ENCODE data around the gene ZPR1.

Gene ZPR1

DNA sequence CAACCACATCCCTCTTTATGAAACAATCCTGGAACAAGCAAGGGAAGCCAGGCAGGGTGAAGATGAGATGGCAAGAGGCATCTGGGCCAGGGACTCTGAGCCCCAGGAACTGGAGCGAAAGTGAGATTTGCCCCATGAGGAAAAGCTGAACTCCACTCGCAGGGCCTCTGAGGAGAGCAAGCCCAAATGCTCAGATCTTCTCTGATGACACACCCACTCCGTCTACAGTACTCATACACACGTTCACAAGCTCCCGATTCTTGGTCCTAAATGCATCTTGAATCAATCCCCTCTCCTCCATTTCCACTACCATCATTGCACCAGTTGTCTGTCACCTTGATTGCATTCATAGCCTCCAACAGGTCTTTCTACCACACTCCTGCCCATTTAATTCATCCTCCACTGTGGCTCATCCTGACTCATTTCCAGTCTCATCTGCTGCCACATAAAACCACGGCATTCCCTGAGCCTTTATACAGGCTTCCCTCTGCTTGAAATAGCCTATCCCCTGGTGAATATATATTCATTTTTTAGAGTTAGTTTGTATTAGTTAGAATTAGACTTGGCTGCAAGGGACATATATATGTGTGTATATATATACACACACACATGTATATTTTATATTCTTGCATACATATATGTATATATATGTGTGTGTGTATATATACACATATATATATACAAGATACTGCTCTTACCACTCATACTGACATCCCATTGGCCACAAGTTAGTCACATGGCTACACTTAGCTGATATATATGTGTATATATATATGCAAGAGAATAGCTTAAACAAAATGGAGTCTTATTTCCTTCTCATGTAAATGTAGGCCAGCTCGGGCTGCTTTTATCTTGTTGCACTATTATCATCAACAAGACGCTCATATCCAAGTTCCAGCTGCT is 5.3 kb upstream of the ZPR1 start:
- H3K9me3 ChIP-seq (ENCODE audit: control insufficient read depth, low read length): no peaks in the 10 kb centered on the region
- no peaks in the 10 kb centered on the region for H3K27me3 ChIP-seq (replicated peaks; ENCODE audit: control insufficient read depth, insufficient read depth, low read length, poor library complexity, severe bottlenecking)
- no peak overlapping the region for H3K4me3 ChIP-seq (ENCODE audit: insufficient read depth, low read depth, low read length, poor library complexity, severe bottlenecking)
- H3K27ac ChIP-seq (ENCODE audit: insufficient read depth, low read length, poor library complexity, severe bottlenecking): no peak overlapping the region
- H3K4me1 ChIP-seq (ENCODE audit: control insufficient read depth, insufficient read depth, low read length, poor library complexity, severe bottlenecking): peaks cover 13% of the 10 kb centered on the region
- no peak for DNase-seq
- H3K36me3 ChIP-seq (ENCODE audit: control insufficient read depth, insufficient read depth, low read length): no peaks in the 10 kb centered on the region

DNA sequence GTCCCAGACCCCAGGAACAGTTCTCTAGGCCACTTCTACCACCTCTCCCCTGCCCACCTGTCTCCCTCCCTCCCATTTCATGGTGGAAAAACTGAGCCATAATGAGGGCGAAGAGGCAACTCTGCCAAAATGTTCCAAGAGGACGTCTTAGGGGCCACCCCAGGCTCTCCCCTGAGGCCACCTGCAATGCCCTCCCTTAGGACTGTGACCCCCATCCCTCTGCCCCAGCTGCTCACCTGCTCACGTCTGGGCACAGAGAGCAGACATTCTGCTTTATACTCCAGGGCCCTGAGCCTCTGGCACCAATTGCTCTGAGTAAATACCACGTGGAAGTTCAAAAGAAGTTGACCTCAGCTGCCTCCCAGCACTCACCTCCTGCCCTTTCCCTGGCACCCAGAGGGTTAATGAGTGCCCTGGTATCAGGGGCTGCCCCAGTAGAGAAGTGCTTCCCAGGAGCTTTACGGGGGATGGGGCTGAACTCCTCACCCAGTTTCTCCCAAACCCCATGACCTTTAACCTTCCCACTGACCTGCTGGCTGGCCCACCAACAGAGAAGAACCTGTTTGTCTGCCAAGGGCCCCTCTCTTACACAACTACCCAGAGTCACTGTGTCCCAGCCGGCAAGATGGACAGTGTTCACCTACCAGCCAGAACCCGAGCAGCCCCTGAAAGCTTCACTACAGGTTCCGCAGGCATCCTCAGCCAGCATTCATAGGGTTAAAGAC is 4.5 kb upstream of the ZPR1 start:
- DNase-seq: no peak
- H3K4me1 ChIP-seq (ENCODE audit: control insufficient read depth, insufficient read depth, low read length, poor library complexity, severe bottlenecking): peaks cover 14% of the 10 kb centered on the region
- no peaks in the 10 kb centered on the region for H3K36me3 ChIP-seq (ENCODE audit: control insufficient read depth, insufficient read depth, low read length)
- H3K27ac ChIP-seq (ENCODE audit: insufficient read depth, low read length, poor library complexity, severe bottlenecking): no peak overlapping the region
- no peaks in the 10 kb centered on the region for H3K9me3 ChIP-seq (ENCODE audit: control insufficient read depth, low read length)
- no peak overlapping the region for H3K4me3 ChIP-seq (ENCODE audit: insufficient read depth, low read depth, low read length, poor library complexity, severe bottlenecking)
- no peaks in the 10 kb centered on the region for H3K27me3 ChIP-seq (replicated peaks; ENCODE audit: control insufficient read depth, insufficient read depth, low read length, poor library complexity, severe bottlenecking)

- Histone ChIP-seq H3K4me1 (ENCODE audit: control insufficient read depth, insufficient read depth, low read length, poor library complexity, severe bottlenecking) (peaks cover 19% of the 10 kb centered on the region), H3K36me3 (ENCODE audit: control insufficient read depth, insufficient read depth, low read length) (no peaks in the 10 kb centered on the region), H3K4me3 (ENCODE audit: insufficient read depth, low read depth, low read length, poor library complexity, severe bottlenecking) (no peak within 1 kb of the TSS), H3K27me3 (replicated peaks; ENCODE audit: control insufficient read depth, insufficient read depth, low read length, poor library complexity, severe bottlenecking) (no peaks in the 10 kb centered on the region), H3K27ac (ENCODE audit: insufficient read depth, low read length, poor library complexity, severe bottlenecking) (no peak within 1 kb of the TSS), H3K9me3 (ENCODE audit: control insufficient read depth, low read length) (no peaks in the 10 kb centered on the region)
- DNase-seq: no peak
Measured at GRCh38 chr11:116791813-116792143, 4.0 kb upstream of the ZPR1 start, which contains the start of gene APOA5. Gene APOA5, minus strand, starts transcription at chr11:116791879. Its CDS starts 19 bp downstream, at chr11:116791860.

DNA sequence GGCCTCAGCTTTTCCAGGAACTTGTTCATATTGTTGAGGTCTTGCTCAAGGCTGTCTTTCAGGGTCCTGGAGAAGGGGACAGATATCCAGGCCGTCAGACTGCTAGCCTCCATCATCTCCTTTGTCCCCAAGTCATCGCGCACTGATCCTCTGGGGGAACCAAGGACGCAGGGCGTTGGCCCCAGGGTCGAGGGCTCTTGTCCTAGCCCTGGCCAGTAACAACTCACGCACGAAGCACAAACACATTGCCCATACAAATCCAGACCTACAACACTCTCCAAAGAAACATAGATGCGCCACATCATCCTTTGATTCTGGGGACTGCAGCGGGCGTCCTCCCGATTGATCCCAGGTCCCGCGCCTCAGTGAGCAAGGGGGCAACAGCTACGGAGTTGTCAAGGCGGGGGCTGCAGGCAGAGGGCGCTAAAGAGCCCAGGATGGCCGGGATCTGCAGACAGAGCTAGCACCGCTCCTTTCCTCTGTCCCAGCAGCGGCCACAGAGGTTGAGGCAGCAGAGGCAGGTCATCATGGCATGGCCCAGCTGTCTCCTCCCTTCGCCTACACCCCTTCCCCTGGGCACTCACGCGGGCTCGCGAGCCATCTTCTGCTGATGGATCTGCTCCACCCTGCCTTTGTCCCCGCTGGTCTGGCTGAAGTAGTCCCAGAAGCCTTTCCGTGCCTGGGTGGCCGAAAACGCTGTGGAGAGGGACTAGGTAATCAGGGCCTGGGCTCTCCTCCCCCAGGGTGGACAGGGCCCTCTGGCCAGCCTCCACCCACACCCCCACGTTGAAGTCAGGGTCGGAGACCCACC is 3.4 kb upstream of the ZPR1 start:
- Histone ChIP-seq H3K4me1 (ENCODE audit: control insufficient read depth, insufficient read depth, low read length, poor library complexity, severe bottlenecking) (peaks cover 25% of the 10 kb centered on the region), H3K27me3 (replicated peaks; ENCODE audit: control insufficient read depth, insufficient read depth, low read length, poor library complexity, severe bottlenecking) (no peaks in the 10 kb centered on the region), H3K36me3 (ENCODE audit: control insufficient read depth, insufficient read depth, low read length) (peaks cover 3% of the 10 kb centered on the region), H3K9me3 (ENCODE audit: control insufficient read depth, low read length) (no peaks in the 10 kb centered on the region), H3K4me3 (ENCODE audit: insufficient read depth, low read depth, low read length, poor library complexity, severe bottlenecking) (no peak overlapping the region), H3K27ac (ENCODE audit: insufficient read depth, low read length, poor library complexity, severe bottlenecking) (no peak overlapping the region)
- DNase-seq: peak; percentile 52 to 67 (median 57)

DNA sequence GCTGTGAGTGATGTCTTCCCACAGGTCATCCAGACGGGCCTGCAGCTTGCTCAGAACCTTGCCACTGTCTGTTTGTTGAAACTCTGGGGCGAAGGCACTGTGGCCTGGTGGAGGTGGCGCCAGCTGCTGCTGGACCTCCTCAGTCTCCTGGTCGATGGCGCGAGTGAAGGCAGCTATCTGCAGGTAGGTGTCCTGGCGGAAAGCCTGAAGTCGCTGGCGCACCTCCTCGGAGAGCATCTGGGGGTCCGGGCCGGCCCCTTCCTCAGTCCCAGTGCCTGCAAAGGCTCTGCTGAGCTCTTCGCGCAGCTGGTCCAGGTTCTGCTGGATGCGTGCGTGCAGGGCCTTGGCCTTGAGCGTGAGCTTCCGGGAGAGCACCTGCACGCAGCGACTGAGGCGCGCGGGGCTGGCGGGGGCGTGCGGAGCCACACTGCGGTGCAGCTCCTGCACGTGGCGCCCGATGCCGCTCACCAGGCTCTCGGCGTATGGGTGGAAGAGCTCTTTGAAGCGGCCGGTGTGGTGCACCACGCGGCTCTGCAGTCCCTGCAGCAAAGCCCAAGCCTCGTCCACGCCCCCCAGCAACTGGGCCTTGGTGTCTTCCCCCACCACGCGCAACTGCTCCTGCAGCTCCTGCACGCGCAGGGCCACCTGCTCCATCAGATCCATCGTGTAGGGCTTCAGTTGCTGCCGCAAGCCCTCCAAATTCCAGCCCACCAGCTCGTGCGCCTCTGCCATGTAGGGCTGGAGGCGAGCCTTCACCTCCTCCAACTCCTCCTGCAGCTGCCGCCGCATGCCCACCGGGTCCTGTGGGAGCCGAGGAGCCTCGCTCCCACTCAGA is 2.6 kb upstream of the ZPR1 start:
- H3K9me3 ChIP-seq (ENCODE audit: control insufficient read depth, low read length): no peaks in the 10 kb centered on the region
- no peaks in the 10 kb centered on the region for H3K27me3 ChIP-seq (replicated peaks; ENCODE audit: control insufficient read depth, insufficient read depth, low read length, poor library complexity, severe bottlenecking)
- H3K36me3 ChIP-seq (ENCODE audit: control insufficient read depth, insufficient read depth, low read length): peaks cover 11% of the 10 kb centered on the region
- no peak overlapping the region for H3K4me3 ChIP-seq (ENCODE audit: insufficient read depth, low read depth, low read length, poor library complexity, severe bottlenecking)
- no peak overlapping the region for H3K27ac ChIP-seq (ENCODE audit: insufficient read depth, low read length, poor library complexity, severe bottlenecking)
- no peak for DNase-seq
- peaks cover 29% of the 10 kb centered on the region for H3K4me1 ChIP-seq (ENCODE audit: control insufficient read depth, insufficient read depth, low read length, poor library complexity, severe bottlenecking)

DNA sequence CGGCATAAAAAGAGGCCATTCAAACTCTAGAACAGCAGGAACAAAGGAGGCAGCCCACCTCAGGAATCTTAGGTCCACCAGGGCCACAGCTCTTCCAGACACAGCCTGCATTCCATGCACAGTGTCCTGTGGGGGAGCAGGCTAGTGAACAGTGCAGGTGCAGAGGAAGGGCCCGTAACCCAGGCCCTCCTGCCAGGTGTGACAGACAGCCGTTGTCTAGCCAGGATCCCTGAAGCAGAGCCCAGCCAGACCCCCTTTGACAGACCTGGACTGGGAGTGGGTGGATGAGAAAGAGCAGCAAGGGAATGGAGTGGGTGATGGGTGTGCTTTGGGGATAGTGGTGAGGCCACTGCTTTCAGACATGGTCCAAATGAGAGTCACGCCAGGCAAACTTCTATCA is 1.2 kb upstream of the ZPR1 start:
- H3K4me3 ChIP-seq (ENCODE audit: insufficient read depth, low read depth, low read length, poor library complexity, severe bottlenecking): no peak overlapping the region
- H3K27me3 ChIP-seq (replicated peaks; ENCODE audit: control insufficient read depth, insufficient read depth, low read length, poor library complexity, severe bottlenecking): no peaks in the 10 kb centered on the region
- H3K36me3 ChIP-seq (ENCODE audit: control insufficient read depth, insufficient read depth, low read length): peaks cover 26% of the 10 kb centered on the region
- no peak for DNase-seq
- H3K27ac ChIP-seq (ENCODE audit: insufficient read depth, low read length, poor library complexity, severe bottlenecking): no peak overlapping the region
- H3K9me3 ChIP-seq (ENCODE audit: control insufficient read depth, low read length): no peaks in the 10 kb centered on the region
- peaks cover 29% of the 10 kb centered on the region for H3K4me1 ChIP-seq (ENCODE audit: control insufficient read depth, insufficient read depth, low read length, poor library complexity, severe bottlenecking)

DNA sequence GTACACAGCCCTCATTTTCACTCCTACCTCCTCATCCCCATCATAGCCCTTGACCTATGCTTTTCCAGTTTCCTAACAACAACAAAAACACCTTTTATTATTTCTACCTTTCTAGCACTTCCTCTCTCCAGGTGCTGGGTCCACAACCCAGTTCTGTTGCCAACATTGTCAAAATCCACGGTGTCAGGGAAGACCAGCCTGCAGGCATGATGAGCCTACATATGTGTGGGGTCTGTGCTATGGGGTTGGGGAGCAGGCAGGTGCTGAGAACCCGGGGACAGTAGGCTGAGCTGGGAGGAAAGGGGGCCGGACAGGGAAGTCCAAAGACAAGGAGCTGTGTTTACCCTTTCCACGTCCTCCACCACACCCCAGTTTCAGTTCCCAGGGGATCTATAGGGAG is 711 bp upstream of the ZPR1 start:
- DNase-seq: no peak
- H3K27me3 ChIP-seq (replicated peaks; ENCODE audit: control insufficient read depth, insufficient read depth, low read length, poor library complexity, severe bottlenecking): no peaks in the 10 kb centered on the region
- H3K4me3 ChIP-seq (ENCODE audit: insufficient read depth, low read depth, low read length, poor library complexity, severe bottlenecking): peak overlapping the region; percentile 88
- peak overlapping the region; percentile 85 for H3K27ac ChIP-seq (ENCODE audit: insufficient read depth, low read length, poor library complexity, severe bottlenecking)
- H3K4me1 ChIP-seq (ENCODE audit: control insufficient read depth, insufficient read depth, low read length, poor library complexity, severe bottlenecking): peaks cover 29% of the 10 kb centered on the region
- peaks cover 30% of the 10 kb centered on the region for H3K36me3 ChIP-seq (ENCODE audit: control insufficient read depth, insufficient read depth, low read length)
- H3K9me3 ChIP-seq (ENCODE audit: control insufficient read depth, low read length): no peaks in the 10 kb centered on the region

DNA sequence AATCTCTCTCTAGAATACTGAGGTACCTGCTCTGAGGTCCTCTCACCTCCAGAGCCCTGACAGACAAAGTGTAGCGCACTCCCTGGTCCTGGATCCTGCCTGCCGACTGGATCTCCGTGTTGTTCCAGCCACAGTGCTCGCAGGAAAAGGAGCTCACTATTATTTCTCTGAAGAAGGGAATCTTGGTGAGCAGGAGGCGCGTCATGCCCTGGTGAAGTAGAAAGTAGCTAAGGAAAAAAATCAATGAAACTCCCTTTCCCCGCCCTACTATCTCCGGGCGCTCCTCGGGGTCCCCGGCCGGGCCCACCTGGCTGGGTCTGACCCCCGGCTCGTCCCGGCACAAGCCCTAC is 412 bp downstream of the ZPR1 start:
- Histone ChIP-seq H3K4me3 (ENCODE audit: insufficient read depth, low read depth, low read length, poor library complexity, severe bottlenecking) (peak overlapping the region; percentile 88), H3K4me1 (ENCODE audit: control insufficient read depth, insufficient read depth, low read length, poor library complexity, severe bottlenecking) (peaks cover 29% of the 10 kb centered on the region), H3K36me3 (ENCODE audit: control insufficient read depth, insufficient read depth, low read length) (peaks cover 41% of the 10 kb centered on the region), H3K27me3 (replicated peaks; ENCODE audit: control insufficient read depth, insufficient read depth, low read length, poor library complexity, severe bottlenecking) (no peaks in the 10 kb centered on the region), H3K9me3 (ENCODE audit: control insufficient read depth, low read length) (no peaks in the 10 kb centered on the region), H3K27ac (ENCODE audit: insufficient read depth, low read length, poor library complexity, severe bottlenecking) (peak overlapping the region; percentile 85)
- no peak for DNase-seq

DNA sequence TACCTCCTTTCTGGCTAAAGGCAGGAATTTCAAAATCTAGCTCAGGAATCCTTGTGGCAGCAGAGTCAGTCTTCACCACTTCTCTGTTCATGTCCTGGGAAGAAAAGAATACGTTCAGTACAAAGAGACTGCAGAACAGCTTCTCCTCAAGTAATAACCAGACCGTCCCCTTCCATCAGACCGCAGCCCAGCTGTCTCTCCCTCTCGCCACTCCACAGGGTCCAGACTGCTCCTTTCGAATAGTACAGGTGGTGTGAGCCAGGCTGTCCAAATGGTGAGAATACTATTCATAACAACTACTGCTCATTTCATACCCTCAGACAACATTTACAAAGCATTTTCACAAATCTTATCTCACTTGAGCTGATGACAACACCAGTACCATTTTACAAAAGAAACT is 857 bp downstream of the ZPR1 start:
- H3K4me3 ChIP-seq (ENCODE audit: insufficient read depth, low read depth, low read length, poor library complexity, severe bottlenecking): peak overlapping the region; percentile 88
- peaks cover 45% of the 10 kb centered on the region for H3K36me3 ChIP-seq (ENCODE audit: control insufficient read depth, insufficient read depth, low read length)
- H3K4me1 ChIP-seq (ENCODE audit: control insufficient read depth, insufficient read depth, low read length, poor library complexity, severe bottlenecking): peaks cover 29% of the 10 kb centered on the region
- no peaks in the 10 kb centered on the region for H3K9me3 ChIP-seq (ENCODE audit: control insufficient read depth, low read length)
- no peak for DNase-seq
- no peaks in the 10 kb centered on the region for H3K27me3 ChIP-seq (replicated peaks; ENCODE audit: control insufficient read depth, insufficient read depth, low read length, poor library complexity, severe bottlenecking)
- H3K27ac ChIP-seq (ENCODE audit: insufficient read depth, low read length, poor library complexity, severe bottlenecking): peak overlapping the region; percentile 85

Measured in effector memory CD4-positive, alpha-beta T cell (primary cell).